Measurements from ENCODE around the gene TAF1C. TPM values are rescaled to one million over a fixed set of nuclear protein-coding genes. Genes with fewer than 3 reads are reported as not detected.

The TAF1C gene
- polyA plus RNA-seq, 1 of the 3 experiments (the other 2 are of a cell fraction), result 49.3 TPM

- Histone ChIP-seq H3K4me3 (ENCODE audit: low read depth in 2 of 2, low read length in 1 of 2) (no peak overlapping the region), H3K27ac (ENCODE audit: low read depth in 2 of 2, low read length in 1 of 2) (no peak overlapping the region), H3K79me2 (ENCODE audit: insufficient read depth) (peaks cover 51% of the 10 kb centered on the region), H2AFZ (ENCODE audit: low read depth) (no peak overlapping the region; the same call in 1 of the 2 replicates), H3K36me3 (replicated peaks in 1 of 2; ENCODE audit: control insufficient read depth in 1 of 2, insufficient read depth in 2 of 2, low read length in 1 of 2) (no peaks in the 10 kb centered on the region), H3K9me3 (no peaks in the 10 kb centered on the region), H3F3A (replicated peaks; ENCODE audit: insufficient read depth) (no peaks in the 10 kb centered on the region), H3K4me2 (no peak overlapping the region), H3K27me3 (ENCODE audit: insufficient read depth) (no peaks in the 10 kb centered on the region), H4K20me1 (ENCODE audit: insufficient read depth) (peaks cover 18% of the 10 kb centered on the region), H3K4me1 (ENCODE audit: control insufficient read depth in 1 of 2, insufficient read depth in 2 of 2, low read depth in 1 of 2, low read length in 1 of 2) (no peaks in the 10 kb centered on the region; a peak in 1 of 4 replicates), H3K9me2 (no peaks in the 10 kb centered on the region), H3K9ac (no peak overlapping the region)
- DNase-seq, result no peak
- 97% methylated on average over 7 of the region's 7 CpGs for WGBS (ENCODE audit: low lambda C conversion rate)
- TF ChIP-seq TEAD4 (IDR thresholded peaks at IDR 0.05; ENCODE audit: borderline replicate concordance, insufficient read depth) (no peak), ELF1 (IDR thresholded peaks at IDR 0.05) (no peak), CTCF (IDR thresholded peaks at IDR 0.05) (no peak), TCF12 (IDR thresholded peaks at IDR 0.05) (no peak), FOSL2 (IDR thresholded peaks at IDR 0.05; ENCODE audit: borderline replicate concordance, low read depth) (no peak), RAD21 (IDR thresholded peaks at IDR 0.05; ENCODE audit: low read length) (no peak), FOXM1 (IDR thresholded peaks at IDR 0.05; ENCODE audit: low read depth) (no peak), NRF1 (IDR thresholded peaks at IDR 0.05; ENCODE audit: low read depth, low read length) (no peak), MEF2A (IDR thresholded peaks at IDR 0.05; ENCODE audit: borderline replicate concordance, low read depth) (no peak), RXRA (IDR thresholded peaks at IDR 0.05; ENCODE audit: borderline replicate concordance, low read depth) (no peak), GATA2 (CRISPR knock-in tag; IDR thresholded peaks at IDR 0.05) (no peak), IRF3 (IDR thresholded peaks at IDR 0.05; ENCODE audit: low read depth, low read length) (no peak), SIN3A (IDR thresholded peaks at IDR 0.05; ENCODE audit: borderline replicate concordance, low read depth, low read length) (no peak), EP300 (IDR thresholded peaks at IDR 0.05; ENCODE audit: borderline replicate concordance in 1 of 2, low read depth in 1 of 2, low read length in 1 of 2) (no peak), SMC3 (IDR thresholded peaks at IDR 0.05; ENCODE audit: low read depth, low read length) (no peak), EZH2phosphoT487 (IDR thresholded peaks at IDR 0.05; ENCODE audit: borderline replicate concordance, low read depth) (no peak)
- TF ChIP-seq, protein P1, sequence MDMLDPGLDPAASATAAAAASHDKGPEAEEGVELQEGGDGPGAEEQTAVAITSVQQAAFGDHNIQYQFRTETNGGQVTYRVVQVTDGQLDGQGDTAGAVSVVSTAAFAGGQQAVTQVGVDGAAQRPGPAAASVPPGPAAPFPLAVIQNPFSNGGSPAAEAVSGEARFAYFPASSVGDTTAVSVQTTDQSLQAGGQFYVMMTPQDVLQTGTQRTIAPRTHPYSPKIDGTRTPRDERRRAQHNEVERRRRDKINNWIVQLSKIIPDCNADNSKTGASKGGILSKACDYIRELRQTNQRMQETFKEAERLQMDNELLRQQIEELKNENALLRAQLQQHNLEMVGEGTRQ (IDR thresholded peaks at IDR 0.05; ENCODE audit: borderline replicate concordance, low read depth, low read length), result no peak
- TF ChIP-seq, protein P2, sequence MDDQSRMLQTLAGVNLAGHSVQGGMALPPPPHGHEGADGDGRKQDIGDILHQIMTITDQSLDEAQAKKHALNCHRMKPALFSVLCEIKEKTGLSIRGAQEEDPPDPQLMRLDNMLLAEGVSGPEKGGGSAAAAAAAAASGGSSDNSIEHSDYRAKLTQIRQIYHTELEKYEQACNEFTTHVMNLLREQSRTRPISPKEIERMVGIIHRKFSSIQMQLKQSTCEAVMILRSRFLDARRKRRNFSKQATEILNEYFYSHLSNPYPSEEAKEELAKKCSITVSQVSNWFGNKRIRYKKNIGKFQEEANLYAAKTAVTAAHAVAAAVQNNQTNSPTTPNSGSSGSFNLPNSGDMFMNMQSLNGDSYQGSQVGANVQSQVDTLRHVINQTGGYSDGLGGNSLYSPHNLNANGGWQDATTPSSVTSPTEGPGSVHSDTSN (IDR thresholded peaks at IDR 0.05), result no peak
- TF ChIP-seq, protein P3, sequence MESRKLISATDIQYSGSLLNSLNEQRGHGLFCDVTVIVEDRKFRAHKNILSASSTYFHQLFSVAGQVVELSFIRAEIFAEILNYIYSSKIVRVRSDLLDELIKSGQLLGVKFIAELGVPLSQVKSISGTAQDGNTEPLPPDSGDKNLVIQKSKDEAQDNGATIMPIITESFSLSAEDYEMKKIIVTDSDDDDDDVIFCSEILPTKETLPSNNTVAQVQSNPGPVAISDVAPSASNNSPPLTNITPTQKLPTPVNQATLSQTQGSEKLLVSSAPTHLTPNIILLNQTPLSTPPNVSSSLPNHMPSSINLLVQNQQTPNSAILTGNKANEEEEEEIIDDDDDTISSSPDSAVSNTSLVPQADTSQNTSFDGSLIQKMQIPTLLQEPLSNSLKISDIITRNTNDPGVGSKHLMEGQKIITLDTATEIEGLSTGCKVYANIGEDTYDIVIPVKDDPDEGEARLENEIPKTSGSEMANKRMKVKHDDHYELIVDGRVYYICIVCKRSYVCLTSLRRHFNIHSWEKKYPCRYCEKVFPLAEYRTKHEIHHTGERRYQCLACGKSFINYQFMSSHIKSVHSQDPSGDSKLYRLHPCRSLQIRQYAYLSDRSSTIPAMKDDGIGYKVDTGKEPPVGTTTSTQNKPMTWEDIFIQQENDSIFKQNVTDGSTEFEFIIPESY (IDR thresholded peaks at IDR 0.05; ENCODE audit: borderline replicate concordance, low read depth), result no peak
- POLR2A ChIA-PET, result no interaction called here
- CTCF ChIA-PET, result interaction anchor here (1.1 to 3.1 kb wide), 4 partner anchors 37 to 72 kb away, joined by 3 to 14 read pairs (median 3); partner anchors contain the start of gene TAF1C
Observed at GRCh38 chr16:84137769-84138357, 49.0 kb downstream of the TAF1C start.
